ENCODE results near the gene KLK11.

Gene KLK11, protein sequence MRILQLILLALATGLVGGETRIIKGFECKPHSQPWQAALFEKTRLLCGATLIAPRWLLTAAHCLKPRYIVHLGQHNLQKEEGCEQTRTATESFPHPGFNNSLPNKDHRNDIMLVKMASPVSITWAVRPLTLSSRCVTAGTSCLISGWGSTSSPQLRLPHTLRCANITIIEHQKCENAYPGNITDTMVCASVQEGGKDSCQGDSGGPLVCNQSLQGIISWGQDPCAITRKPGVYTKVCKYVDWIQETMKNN

DNA sequence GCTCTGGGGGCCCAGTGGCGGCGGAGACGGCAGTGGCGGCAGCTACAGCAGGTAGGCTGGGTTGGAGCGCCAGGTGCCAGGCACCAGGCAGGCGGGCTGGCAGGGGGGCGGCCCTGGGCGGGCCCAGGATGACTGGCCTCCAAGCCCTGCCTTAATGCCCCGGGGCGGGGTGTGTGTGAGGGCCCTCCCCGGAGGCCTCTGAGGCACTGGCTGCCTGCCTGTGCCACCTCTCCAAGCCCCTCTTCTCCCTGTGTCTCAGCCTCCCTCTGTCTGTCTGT lies at the start of gene KLK11:
KLK11 (minus strand) TSS at position 63 of the 278 bp plus-strand sequence. CDS start 985 bp downstream, outside the sequence.
- no peak for DNase-seq

DNA sequence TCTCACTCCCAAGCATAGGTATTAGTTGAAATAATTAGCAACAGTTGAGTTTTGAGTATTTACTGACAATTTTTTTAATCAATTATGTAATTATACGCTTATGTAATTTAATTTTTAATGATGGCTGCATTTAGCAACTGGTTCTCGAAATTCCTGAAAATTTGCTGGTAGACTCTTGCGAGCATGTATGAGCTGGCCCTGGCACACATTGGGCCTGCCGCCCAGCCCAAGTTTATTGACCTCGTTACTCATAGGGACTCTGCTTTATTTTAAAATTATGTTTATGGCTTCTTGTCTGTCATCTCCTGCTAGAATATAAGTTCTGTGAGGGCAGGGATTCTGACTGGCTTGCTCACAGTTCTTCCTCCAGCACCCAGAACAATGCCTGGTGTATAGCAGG lies 49.6 kb upstream of the KLK11 start:
- no peak for DNase-seq

DNA sequence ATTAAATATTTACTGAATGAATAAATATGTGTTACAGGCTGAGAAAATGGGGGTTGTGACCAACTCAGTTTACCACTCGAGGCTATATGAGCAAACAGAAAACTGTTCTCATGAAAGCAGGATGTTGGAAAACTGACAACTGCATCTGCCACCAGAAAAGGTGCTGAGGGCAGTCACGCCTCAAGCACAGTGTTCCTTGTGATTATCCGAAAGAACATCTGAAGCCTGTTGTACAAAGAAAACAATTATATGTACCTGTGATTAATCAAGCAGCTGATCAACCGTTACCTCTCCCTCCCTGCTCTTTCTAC lies 44.6 kb upstream of the KLK11 start:
- no peak for DNase-seq

DNA sequence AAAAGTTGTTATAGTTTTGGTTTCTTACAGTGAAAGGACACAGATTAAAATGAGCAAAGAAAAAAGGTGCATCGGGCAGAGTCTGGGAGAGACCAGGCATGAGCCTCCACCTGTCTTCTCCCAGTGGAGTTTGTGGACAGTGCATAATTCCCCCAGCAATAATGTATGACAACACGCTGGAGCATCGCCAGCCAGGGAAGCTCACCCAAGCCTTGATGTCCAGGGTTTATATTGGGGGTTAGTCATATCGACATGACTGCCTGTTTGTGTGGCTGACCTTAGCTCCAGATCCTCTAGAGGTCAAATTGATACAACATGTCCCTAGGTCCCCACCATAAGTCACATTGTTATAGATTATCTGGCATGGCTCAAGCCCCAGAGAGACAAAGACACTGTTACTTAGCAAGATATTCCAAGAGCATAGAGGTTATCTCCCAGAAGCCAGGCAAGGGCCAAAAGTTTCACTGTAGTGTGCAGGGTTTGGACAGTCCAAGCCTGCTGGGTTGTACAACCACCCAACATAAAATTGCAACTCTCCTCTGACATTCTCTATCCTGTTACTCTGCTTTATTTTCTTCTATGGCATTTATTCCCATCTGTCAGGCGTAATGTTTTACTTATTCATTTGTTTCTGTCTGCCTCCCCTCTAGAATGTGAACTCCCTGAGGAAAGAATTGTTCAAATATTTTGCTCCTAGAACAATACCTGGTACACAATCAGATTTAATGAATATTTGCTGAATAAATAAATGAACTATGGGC lies 44.1 kb upstream of the KLK11 start:
- no peak for DNase-seq

DNA sequence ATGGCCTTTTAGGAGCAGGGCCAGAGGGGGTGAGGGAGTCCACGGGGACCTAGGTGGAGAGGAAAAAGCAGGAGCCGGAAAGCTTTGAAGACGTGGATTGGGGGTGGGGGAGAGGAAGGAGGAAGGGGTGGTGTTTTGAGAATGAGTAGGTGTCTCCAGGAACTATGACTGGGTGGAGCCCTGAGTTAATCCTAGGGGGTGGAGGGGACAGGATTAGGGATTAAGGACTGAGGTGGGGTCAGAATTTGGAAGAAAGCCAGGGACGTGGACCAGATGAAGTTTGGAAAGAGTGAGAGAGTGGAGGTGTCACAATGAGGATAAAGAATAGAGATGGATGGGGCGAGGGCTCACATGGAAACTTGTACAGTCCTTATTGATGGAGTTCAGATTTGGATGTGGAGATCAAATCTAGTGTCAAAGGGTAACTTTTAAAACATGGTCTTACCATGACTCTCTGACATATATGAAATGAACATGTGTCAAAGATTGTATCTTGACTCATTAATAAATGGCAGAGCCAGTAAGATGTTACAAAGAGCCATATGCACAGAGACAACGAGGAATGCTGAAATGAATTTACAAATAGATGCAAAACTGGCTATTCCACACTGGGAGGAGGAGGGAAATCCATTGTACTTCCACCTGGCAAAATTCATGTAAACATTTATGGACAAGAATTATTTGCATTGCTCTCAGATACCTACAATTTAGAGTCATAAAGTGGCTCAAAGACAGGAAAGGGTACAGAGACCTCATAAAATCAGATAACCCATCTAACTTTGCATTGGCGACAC lies 40.2 kb upstream of the KLK11 start:
- DNase-seq: peak; percentile 4

DNA sequence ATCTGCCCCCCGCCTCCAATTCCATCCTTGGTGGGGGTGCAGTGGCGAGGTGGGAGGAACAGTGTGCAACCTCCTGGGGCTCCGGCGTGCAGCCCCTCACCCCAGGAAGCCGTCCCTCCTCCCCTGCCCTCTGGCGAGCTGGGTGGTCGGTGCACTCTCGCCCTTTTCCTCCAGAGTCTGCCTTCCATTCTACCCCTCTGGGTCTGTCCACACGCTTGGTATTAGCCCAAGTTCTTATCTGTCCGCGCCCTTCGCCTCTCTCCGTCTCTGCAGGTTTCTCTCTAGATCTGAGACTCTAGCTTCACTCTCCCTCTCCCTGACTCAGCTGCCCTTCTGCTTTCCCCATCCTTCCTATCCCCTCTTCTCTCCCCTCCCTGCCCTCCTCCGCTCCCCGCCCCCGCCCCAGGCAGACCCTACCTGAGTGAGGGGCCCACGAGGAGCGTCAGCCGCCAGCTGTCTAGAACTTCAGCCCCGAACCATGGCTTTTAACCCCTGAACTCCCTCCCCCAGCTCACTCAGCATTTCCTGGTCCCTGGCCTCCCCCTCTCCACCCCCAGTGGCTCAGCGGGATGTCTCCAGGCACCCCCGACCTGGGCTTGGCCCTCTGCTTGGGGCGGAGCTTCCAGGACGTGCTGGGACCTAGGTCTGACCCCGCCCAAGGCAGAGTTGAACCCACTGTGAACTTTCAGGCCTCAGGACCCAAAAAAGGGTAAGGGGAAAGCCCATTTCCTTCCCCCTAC lies 39.0 kb upstream of the KLK11 start:
- DNase-seq: no peak

DNA sequence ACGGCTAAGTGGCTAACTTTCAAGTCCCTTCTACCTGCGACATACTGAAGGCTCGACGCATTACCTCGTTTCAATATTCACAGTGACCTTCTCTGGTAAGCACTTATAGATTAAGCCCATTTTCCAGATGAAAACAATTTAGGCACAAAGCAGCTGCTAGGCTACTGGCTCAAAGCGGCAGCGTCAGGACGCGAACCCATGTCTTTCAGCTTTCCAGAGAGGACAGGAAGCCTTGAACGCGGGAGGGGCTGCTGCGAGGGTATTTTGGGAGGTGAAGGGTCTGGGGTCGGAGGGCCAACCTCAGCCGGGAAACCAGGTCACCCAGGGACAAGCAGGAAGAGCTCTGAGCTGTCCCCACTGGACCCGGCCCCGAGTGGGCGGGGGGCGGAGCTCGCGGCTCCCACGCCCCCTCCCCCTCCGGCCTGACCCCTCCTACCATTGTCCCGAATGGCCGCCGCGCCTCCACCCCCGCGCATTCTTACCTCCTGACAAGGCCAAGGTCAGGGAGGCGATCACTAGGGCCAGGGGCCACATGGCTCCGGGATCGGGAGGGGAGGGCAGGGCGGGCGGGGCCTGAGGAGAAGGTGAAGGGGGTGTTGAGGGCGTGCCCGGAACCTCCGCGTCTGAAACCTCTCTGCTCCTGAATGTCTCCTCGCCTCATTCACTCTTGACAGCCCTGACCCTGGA lies 38.3 kb upstream of the KLK11 start, which contains the start of gene KLK13:
KLK13 (minus strand) TSS at position 559 of the 687 bp plus-strand sequence; CDS start at position 534, 25 bp downstream.
- DNase-seq: no peak

DNA sequence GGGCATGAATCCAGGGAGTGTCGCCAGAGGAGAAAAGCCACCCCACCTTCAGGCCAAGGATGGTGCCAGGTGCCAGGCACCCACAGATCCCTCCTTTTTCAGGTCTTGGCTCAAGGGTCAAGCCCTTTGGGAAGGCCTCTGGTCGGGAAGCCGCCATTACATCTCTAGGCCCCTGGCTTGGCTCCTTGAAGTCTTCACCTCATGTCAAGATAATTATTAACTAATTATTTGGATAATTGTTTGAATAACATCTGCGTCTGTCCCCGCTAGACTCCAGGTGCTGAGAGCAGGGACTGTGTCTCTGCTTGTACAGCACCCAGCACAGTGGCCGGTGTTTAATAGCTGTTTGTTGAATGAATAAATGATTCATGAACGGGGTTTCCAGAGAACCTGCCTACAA lies 37.2 kb upstream of the KLK11 start:
- no peak for DNase-seq

DNA sequence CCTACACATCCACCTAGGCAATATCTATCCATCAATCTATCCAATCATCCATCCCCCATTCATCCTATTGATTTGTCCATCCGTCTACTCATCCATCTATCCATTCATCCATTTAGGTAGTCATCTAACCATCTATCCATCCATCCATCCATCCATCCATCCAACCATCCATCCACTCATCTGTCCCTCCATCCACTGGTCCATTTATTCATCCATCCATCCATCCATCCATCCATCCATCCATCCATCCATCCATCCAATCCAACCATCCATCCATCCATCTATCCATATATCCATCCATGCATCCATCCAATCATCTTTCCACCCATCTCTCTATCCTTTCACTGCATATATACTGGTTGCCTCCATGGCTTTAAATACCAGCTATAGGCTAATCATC lies 34.6 kb upstream of the KLK11 start:
- no peak for DNase-seq

DNA sequence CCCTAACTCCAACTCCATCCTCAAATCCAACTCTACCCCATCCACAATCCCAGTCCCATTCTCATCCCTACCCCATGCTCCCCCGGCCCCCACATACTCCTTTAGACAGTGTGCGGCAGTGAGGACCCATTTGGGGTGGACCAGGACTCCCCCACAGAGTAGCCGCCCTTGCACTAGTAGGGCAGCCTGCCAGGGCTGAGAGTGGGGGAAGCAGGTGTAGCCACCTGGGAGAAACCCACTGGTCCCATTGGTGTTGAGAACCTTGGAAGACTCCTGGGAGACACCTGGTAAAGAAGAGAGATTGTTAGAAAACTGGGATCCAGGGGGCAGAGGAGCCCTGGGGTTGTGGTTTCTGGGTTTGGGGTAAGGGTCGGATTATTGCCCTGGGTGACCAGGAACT lies 33.9 kb upstream of the KLK11 start:
- DNase-seq: no peak

DNA sequence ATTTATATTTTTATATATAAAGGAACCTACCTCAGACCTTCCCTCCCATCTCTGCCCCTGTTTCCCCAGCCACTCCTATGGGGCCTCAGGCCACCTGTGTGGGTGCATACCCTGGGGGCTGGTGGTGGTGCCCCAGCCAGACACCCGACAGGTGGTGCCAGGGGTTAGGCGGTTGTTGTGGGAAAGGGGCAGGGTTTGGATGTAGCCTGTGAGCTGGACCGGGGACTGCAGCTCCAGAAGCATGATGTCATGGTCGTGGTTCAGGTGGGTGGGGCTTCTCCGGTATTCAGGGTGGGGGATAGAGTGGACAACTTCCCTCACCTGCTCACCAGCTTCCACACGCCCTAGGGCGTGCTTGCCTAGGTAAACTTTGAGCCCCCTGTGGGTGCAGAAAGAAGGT lies 33.3 kb upstream of the KLK11 start:
- DNase-seq: no peak

DNA sequence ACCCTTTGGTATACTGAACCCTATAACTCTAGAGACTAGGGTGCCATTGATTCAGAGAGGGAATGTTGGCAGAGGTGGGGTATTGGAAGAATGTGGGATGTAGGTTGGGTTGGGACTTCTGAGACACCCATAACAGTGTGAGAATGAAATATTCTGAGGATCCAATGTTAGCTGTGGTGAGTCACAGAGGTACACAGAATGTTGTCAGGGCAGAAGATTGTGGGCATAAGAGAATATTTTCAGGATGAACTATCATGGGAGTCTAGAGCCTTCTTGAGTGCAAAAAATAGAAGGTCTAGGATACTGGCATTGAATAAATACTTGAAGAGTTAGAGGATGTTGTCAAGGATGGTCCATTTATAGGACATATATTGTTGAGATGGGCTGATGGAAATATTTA lies 29.4 kb upstream of the KLK11 start:
- DNase-seq: no peak

DNA sequence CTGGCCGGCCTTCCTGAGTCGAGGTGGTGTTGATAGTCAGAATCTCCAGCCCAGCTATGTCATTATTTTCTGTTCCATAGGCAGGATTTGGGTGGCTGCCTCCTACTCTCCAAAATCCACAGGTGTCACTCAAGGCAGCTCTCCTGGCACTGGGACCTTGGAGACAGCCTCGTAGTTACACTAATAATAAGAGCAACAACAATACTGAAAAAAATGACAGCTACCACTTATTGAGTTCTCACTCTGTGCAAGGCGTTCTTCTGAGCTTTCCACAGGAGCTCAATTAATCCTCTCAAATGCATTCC lies 20.6 kb upstream of the KLK11 start:
- no peak for DNase-seq

DNA sequence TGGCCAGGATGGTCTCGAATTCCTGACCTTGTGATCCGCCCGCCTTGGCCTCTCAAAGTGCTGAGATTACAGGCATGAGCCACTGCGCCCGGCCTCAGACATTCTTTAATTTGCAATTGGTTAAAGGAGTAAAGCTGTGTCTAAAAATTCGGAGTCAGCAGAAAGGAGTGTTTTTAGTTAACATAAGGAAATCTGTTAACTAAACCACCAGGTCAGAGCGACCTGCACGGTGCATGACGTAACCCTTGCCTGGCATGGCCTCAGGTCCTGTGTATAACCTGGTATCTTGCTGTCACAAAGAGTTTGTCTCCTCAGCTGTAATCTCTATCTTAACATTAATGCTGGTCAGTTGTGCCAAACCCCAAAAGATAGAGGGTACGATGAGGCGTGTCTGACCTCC lies 17.9 kb upstream of the KLK11 start:
- DNase-seq: no peak

DNA sequence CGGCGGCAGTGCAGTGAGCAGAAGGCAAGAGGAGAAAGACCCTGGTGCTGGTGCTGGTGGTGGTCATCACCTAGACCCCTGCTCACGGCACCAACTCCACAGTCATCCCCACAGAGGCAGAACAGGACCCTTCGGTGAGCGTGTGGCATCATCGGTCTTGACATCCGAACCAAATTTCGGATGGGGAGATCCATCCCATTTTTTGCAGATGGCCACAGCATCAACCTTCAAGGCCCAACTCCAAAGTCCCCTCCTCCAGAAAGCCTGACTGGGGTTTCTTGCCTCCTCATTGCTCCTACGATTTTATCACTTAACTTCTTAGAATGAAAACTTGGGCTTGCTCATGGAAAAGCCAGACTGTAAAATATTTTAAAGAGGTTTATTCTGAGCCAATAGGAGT lies 17.1 kb upstream of the KLK11 start:
- DNase-seq: no peak

DNA sequence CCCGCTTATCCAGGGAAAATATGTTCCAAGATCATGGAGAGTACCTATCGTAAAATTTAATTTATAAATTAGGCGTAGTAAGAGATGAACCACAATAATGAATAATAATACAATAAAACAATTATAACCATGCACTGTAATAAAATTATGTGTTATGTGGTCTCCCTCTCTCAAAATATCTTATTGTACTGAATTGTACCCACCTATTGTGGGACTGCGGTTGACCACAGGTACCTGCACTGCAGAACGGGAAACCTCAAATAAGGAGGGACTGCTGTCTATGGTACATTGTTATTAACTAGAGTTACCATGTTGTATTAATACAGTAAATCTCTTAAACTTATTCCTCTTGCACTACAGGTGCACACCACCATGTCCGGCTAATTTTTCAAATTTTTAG lies 13.7 kb upstream of the KLK11 start:
- DNase-seq: no peak

DNA sequence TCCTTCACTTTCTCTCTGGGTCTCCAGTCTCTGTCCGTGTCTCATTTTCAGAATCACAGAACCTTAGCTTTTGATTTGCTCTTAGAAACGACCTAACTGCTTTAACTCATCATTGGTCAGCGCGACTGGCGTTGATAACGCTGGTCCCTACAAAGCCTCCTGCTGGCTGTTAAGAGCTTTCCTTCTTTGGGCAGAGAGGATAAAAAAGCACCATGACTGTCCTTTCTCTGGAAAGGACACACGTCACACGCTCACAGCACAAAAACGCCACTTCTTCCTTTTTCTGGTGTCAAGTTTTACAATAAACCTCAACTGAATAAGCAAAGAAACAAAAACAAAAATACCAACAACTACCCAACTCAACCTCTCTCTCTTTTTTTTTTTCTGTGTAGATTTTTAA lies 10.1 kb upstream of the KLK11 start:
- no peak for DNase-seq

DNA sequence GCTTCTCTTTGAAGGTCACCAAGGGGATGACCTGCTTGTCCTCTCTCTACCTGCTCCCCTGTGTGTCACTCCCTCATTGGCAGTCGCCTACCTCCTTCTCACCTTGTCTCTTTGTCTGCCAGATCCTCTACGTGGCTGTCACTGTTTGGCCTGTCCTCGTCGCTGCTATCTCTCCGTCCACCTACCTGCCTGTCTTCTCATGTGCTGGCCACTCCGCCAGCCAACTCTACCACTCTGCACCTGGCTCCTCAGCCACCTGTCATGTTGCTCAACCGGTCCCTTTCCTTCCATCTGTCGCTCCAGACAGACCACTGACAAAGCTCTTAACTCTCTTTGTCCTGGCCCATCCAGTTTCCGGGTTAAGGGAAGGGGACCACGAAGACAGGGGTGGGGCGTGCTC lies 8.3 kb upstream of the KLK11 start, which contains the start of gene KLK12:
KLK12 (minus strand) TSS at position 299 of the 400 bp plus-strand sequence. CDS start 381 bp downstream, outside the sequence.
- no peak for DNase-seq

DNA sequence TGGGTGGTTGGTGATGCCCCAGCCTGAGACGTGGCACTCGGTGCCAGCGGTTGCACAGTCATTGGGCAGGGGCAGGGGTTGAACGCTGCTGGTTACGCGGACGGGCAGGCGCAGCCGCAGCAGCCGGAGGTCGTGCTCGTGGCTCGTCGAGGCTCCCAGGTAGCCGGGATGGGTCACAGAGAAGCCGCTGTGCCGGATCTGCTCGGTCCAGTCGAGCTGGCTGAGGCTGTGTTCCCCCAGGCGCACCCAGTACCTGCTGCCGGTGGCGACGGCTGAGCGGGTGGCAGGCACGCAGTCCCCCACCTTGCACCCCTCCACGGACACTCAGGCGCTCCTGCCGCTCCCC lies 5.4 kb upstream of the KLK11 start:
- no peak for DNase-seq

DNA sequence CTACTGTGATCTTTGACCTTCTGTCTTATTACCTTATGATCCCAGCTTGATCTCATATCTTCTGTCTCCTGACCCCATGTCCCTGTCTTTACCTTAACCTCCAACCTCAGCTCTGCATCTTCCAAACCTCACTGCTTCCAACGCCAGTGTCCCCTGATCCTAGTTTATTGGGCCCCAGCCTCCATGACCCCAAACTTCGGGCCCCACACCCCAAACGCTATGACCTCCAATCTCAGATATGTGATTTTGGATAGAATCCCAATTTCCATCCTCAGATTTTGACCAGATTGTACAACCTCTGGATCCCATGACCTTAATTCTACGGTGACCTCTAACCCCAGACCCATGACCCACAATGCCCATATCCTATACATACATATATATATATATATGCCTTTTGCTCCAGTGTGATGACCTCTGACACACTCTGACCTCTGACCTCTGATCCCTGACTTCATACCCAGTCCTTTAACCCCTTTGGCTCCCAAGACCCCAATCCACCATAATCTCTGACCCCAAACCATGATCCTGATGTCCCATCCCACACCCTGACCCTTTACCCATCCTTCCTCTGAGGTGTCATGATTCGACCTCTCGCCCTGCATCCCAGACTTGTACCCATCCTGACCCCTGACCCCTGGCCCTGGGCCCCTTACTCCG lies 4.9 kb upstream of the KLK11 start:
- DNase-seq: no peak

DNA sequence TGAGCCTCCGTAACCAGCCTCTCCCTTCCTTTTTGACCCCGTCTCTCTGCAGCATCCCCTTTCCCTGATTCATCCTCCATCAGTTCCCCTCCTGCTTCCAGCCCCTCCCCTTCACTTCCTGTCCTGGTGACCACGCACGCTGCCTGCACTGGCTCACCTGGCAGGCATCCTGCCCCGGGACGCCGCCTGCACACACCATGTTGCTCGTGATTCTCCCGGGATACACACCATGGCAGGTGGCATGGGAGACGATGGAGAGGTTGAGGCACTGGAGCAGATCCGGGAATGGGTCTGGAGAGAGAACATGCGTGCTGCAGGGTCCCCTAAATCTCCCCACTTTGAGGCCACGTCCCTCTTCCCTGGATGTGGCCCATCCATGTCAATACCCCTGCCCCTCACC lies 4.2 kb upstream of the KLK11 start:
- DNase-seq: no peak

DNA sequence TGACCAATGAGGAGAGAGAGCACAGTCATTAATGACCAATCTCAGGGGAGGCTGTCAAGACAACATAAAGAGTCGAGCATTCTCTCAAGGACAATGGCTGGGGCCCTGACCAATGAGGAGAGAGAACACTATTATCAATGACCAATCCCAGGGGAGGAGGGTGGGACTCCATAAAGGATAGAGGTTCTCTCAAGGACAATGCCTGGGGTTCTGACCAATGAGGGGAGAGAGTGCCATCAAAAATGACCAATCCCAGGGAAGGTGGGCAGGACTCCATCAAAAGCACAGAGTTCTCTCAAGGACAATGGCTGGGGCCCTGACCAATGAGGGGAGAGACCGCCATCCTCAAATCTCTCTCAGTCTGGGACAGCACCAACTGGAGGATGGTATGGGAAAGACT lies 3.3 kb upstream of the KLK11 start:
- DNase-seq: no peak

DNA sequence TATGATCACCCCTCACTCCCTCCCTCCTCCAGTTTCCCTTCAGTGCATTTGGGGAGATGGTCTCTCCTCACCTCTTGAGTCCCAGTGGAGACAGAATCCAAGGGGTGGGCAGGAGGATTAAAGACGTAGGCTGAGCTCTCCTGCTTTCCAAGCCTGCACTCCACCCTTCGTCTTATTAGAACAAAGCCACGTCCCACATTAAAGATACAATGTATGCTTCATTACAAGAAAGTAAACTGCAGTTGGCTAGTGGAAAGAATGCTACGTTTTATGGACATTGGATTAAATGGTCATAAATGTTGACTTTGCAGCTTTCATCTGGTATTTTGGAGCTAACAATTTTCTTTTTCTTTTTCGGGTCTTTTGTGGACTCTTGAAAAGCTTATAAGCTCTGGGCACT lies 1.5 kb upstream of the KLK11 start:
- DNase-seq: no peak
